K562 (cell line): ENCODE data around the gene NEU1. TPM values are rescaled to one million over a fixed set of nuclear protein-coding genes. Genes with fewer than 3 reads are reported as not detected.
A peak's percentile ranks its signal among the peaks of the same experiment; 100 is the strongest.

Source experiments
- CHD1 ChIP-seq: fragments of 200-600 bp; sonication (generic); IDR thresholded peaks from one replicate; pipeline ENCODE4 v1.6.1; 2012; ENCODE audit warnings: mild to moderate bottlenecking, moderate library complexity, low read length, inconsistent platforms
- COPS2 ChIP-seq: fragments of 450-650 bp; conservative IDR thresholded peaks from 2 replicates; pipeline ENCODE4 v1.6.1; 2016; ENCODE audit warnings: mild to moderate bottlenecking, moderate library complexity
- ELF4 ChIP-seq: fragments of 450-650 bp; formaldehyde crosslinking; IDR thresholded peaks from 2 replicates; pipeline ENCODE4 v1.4.0; 2022; ENCODE audit warnings: missing genetic modification characterization
- HEY1 ChIP-seq: fragments of 250-450 bp; sonication (Bioruptor Pico); IDR thresholded peaks from 2 replicates; pipeline ENCODE4 v1.5.0; 2020; ENCODE audit warnings: mild to moderate bottlenecking, moderate library complexity, borderline replicate concordance
- JUND ChIP-seq, 2 experiments: IDR thresholded peaks; 2 replicates in 1 of 2; 3 replicates in 1 of 2; pipeline ENCODE4 v1.6.1; 2011; ENCODE audit warnings: borderline replicate concordance in 2 of 2, low read depth in 2 of 2, low read length in 2 of 2, improper control_type of control experiment in 1 of 2, missing biosample characterization in 1 of 2, missing genetic modification characterization in 1 of 2, missing genetic modification reagents in 1 of 2
- NR1H2 ChIP-seq: sonication (generic); formaldehyde crosslinking; IDR thresholded peaks from 2 replicates; pipeline ENCODE4 v1.4.0; 2020; ENCODE audit warnings: mild to moderate bottlenecking, missing genetic modification reagents
- NR2C1 ChIP-seq, 2 experiments: fragments of 450-650 bp; IDR thresholded peaks; 2 replicates each; pipeline ENCODE4 v1.6.1; 2017; ENCODE audit warnings: mild to moderate bottlenecking in 2 of 2, antibody characterized with exemption in 1 of 2, inconsistent platforms in 1 of 2, missing compliant biosample characterization in 1 of 2, missing genetic modification characterization in 1 of 2
- OTX1 ChIP-seq: fragments of 450-650 bp; formaldehyde crosslinking; IDR thresholded peaks from 2 replicates; pipeline ENCODE4 v1.4.0; 2022; ENCODE audit warnings: mild to moderate bottlenecking
- PRPF4 ChIP-seq: fragments of 200-400 bp; formaldehyde crosslinking; IDR thresholded peaks from one replicate; pipeline ENCODE4 v1.6.1; 2017; ENCODE audit warnings: low read length, low read depth, mild to moderate bottlenecking; ENCODE audit not compliant: insufficient read depth, poor library complexity, severe bottlenecking
- RBM34 ChIP-seq: fragments of 200-400 bp; formaldehyde crosslinking; IDR thresholded peaks from 2 replicates; pipeline ENCODE4 v1.6.1; 2018; ENCODE audit warnings: low read length, borderline replicate concordance; ENCODE audit not compliant: insufficient read depth
- SFPQ ChIP-seq: fragments of 200-400 bp; formaldehyde crosslinking; IDR thresholded peaks from 2 replicates; pipeline ENCODE4 v1.6.1; 2017; ENCODE audit warnings: mild to moderate bottlenecking, low read depth, low read length, moderate library complexity
- SRF ChIP-seq, 2 experiments: fragments of 250-450, 450-650 bp in 1 of 2; sonication (Bioruptor Pico) in 1 of 2; sonication (generic) in 1 of 2; formaldehyde crosslinking; IDR thresholded peaks; 2 replicates each; pipeline versions ENCODE4 v1.5.0 to v1.5.1; 2020 to 2022; ENCODE audit warnings: mild to moderate bottlenecking in 1 of 2, missing genetic modification reagents in 1 of 2
- TGIF2 ChIP-seq: sonication (generic); formaldehyde crosslinking; IDR thresholded peaks from 2 replicates; pipeline ENCODE4 v1.8.1; 2022; ENCODE audit warnings: mild to moderate bottlenecking, missing genetic modification reagents, moderate library complexity
- WHSC1 ChIP-seq: IDR thresholded peaks from one replicate; pipeline ENCODE4 v1.6.1; 2012; ENCODE audit warnings: low read length, control low read depth, inconsistent platforms
- XRCC5 ChIP-seq: fragments of 200-400 bp; formaldehyde crosslinking; IDR thresholded peaks from 2 replicates; pipeline ENCODE4 v1.6.1; 2017; ENCODE audit warnings: low read depth, mild to moderate bottlenecking, low read length
- ZC3H11A ChIP-seq: IDR thresholded peaks from 2 replicates; pipeline ENCODE4 v1.6.1; 2012; ENCODE audit warnings: low read depth, low read length, improper control_type of control experiment
- ZNF518B ChIP-seq: fragments of 250-450 bp; sonication (Bioruptor Pico); IDR thresholded peaks from 2 replicates; pipeline ENCODE4 v1.5.0; 2021; ENCODE audit warnings: mild to moderate bottlenecking, moderate library complexity
- ZNF57 ChIP-seq: fragments of 450-650 bp; formaldehyde crosslinking; IDR thresholded peaks from 2 replicates; pipeline ENCODE4 v1.4.0; 2020; ENCODE audit warnings: mild to moderate bottlenecking, moderate library complexity
- polyA plus RNA-seq, 8 experiments: library from polyadenylated mRNA; depleted of rRNA in 4 of 8; stranded (reverse) in 5 of 8; unstranded in 3 of 8; fragments of >200 nt; fragmentation: Nextera tagmentation in 2 of 8; fragmentation: Illumina TruSeq in 1 of 8; extraction: Ambion mirVana in 2 of 8; extraction: Trizol in 1 of 8; gene quantifications; 2 replicates each; pipeline versions ENCODE4 v1.2.1 to v1.2.3, GENCODE V29; 2011 to 2014; ENCODE audit warnings: inconsistent platforms in 1 of 8, missing spikeins in 1 of 8
- total RNA-seq, 7 experiments: library from RNA; depleted of rRNA in 6 of 7; stranded (reverse); fragments of >200 nt in 6 of 7; fragmentation: Illumina TruSeq in 2 of 7; extraction: Trizol in 2 of 7; gene quantifications; 2 replicates each; pipeline versions ENCODE4 v1.2.1 to v1.2.3, GENCODE V29; 2011 to 2021; ENCODE audit warnings: low replicate concordance in 1 of 7

Gene NEU1
- total and polyA plus RNA-seq, 9 of the 15 experiments (the other 6 are each of a cell fraction or from before 2014, with no cell fraction given): 14.8 to 67.8 (median 51.0) TPM

DNA sequence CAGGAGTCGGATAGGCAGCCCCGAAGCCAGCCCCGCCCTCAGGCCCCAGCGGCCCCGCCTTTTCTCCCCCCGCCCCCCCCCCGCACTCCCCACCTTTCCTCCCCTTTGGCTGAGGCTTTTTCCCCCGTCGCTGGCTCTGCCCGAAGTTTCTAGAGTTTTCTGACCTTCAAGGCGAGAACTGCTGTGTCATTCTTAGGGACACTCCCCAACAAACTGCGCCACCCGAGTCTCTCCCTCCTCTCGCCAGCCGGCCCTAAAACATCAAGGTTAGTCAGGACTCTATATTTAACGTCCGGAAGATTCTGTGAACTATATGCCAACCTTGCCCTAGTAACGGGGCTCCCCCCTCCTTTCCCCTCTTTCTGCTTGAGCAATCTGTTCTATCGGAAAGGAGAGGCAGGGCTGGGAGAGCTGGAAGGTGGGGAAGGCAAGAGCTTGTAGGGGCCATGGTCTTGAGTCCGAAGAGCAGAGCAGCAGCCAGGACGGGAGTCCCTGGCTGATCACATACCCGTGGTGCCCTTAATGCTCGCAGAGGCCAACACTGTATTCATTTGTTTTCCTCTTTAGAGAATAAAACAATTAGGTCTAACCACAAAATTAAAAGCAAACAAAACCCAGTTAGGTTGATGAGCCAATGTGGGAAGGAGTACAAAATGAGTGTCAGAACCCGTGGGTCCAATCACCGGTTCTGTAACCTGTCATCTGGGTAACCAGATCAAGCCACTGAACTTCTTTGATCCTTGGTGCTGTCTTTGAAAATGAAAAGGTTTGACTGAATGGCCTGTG lies 40.4 kb downstream of the NEU1 start (continued):
- TF ChIP-seq CHD1: no peak
- TF ChIP-seq TGIF2: no peak
- no peak for TF ChIP-seq WHSC1
- 0 out of 2 replicates have a peak, but pooled peaks have one; percentile 10 for TF ChIP-seq HEY1 (CRISPR knock-in tag)
- TF ChIP-seq ELF4 (CRISPR knock-in tag): peak; percentile 88; the same call in 1 of the 2 replicates
- no peak for TF ChIP-seq SFPQ
- TF ChIP-seq ZC3H11A: no peak; the same call in 1 of the 2 replicates
- TF ChIP-seq PRPF4: no peak
- TF ChIP-seq XRCC5: no peak
- TF ChIP-seq SRF (CRISPR knock-in tag; IDR thresholded peaks at IDR 0.05): no peak; a peak in 2 of 4 replicates
- peak; percentile 40; the same call in 1 of the 2 replicates for TF ChIP-seq OTX1 (CRISPR knock-in tag)
- no peak for TF ChIP-seq NR2C1 (IDR thresholded peaks at IDR 0.05)
- peak; percentile 54; the same call in 1 of the 2 replicates for TF ChIP-seq NR2C1 (tag; IDR thresholded peaks at IDR 0.05)
- TF ChIP-seq NR1H2 (CRISPR knock-in tag): 0 out of 2 replicates have a peak, but pooled peaks have one; percentile 44
- peak; percentile 86 for TF ChIP-seq JUND (IDR thresholded peaks at IDR 0.05; ENCODE audit: borderline replicate concordance, low read depth, low read length)
- TF ChIP-seq JUND (tag; IDR thresholded peaks at IDR 0.05; ENCODE audit: borderline replicate concordance, low read depth, low read length): no peak; the same call in 1 of the 3 replicates
- peak; percentile 69; the same call in 1 of the 2 replicates for TF ChIP-seq ZNF518B (CRISPR knock-in tag)
- TF ChIP-seq RBM34: no peak
- TF ChIP-seq COPS2: no peak
- no peak for TF ChIP-seq ZNF57 (CRISPR knock-in tag)
